Measurements from ENCODE around the gene EAF1.
"Not testable (repeated sequence)": the region's sequence is repeated elsewhere in the genome, so short reads cannot be mapped to it uniquely, and the experiment has no call there.

The EAF1 gene

GRCh38 chr3:15409239-15409638 is 18.2 kb upstream of the EAF1 start:
- DNase-seq: no peak

GRCh38 chr3:15409774-15410173 is 17.6 kb upstream of the EAF1 start:
- DNase-seq: no peak

GRCh38 chr3:15410966-15411365 is 16.4 kb upstream of the EAF1 start:
- not testable (repeated sequence) for DNase-seq

GRCh38 chr3:15420871-15421270 is 6.5 kb upstream of the EAF1 start:
- DNase-seq: no peak

GRCh38 chr3:15426579-15427118 is 749 bp upstream of the EAF1 start:
- no peak for DNase-seq

GRCh38 chr3:15427981-15428380 is 583 bp downstream of the EAF1 start:
- DNase-seq: no peak

- no peak for DNase-seq
These were observed 1.1 kb downstream of the EAF1 start for GRCh38 chr3:15428539-15428938.

GRCh38 chr3:15429080-15429479 is 1.7 kb downstream of the EAF1 start:
- DNase-seq: no peak

GRCh38 chr3:15430624-15431023 is 3.2 kb downstream of the EAF1 start:
- no peak for DNase-seq

- DNase-seq: no peak
These were observed 3.9 kb downstream of the EAF1 start for GRCh38 chr3:15431256-15431837.

- DNase-seq: no peak
These were observed 6.1 kb downstream of the EAF1 start for GRCh38 chr3:15433531-15433930.

GRCh38 chr3:15434756-15435155 is 7.4 kb downstream of the EAF1 start:
- no peak for DNase-seq

GRCh38 chr3:15436246-15436645 is 8.8 kb downstream of the EAF1 start:
- no peak for DNase-seq

GRCh38 chr3:15438983-15439382 is 11.6 kb downstream of the EAF1 start:
- DNase-seq: no peak

GRCh38 chr3:15439476-15439875 is 12.1 kb downstream of the EAF1 start:
- DNase-seq: no peak

- no peak for DNase-seq
These were observed 13.5 kb downstream of the EAF1 start for GRCh38 chr3:15440891-15441290.

GRCh38 chr3:15443826-15444524 is 16.6 kb downstream of the EAF1 start:
- DNase-seq: no peak

GRCh38 chr3:15449489-15450224 is 22.3 kb downstream of the EAF1 start:
- DNase-seq: no peak

GRCh38 chr3:15450438-15451215 is 23.2 kb downstream of the EAF1 start:
- DNase-seq: no peak

GRCh38 chr3:15451216-15452113 is 24.1 kb downstream of the EAF1 start:
- DNase-seq: no peak

GRCh38 chr3:15452156-15452555 is 24.8 kb downstream of the EAF1 start:
- DNase-seq: no peak

GRCh38 chr3:15452961-15453360 is 25.6 kb downstream of the EAF1 start:
- DNase-seq: no peak
